IMR-90 (cell line): ENCODE measurements around the gene ALDH2. TPM values are rescaled to one million over a fixed set of nuclear protein-coding genes. Genes with fewer than 3 reads are reported as not detected.

Source experiments
- ATAC-seq: fragments of 200-7000 bp; cut with Tn5 transposase; 2 replicates; pipeline ENCODE4 v1.9.1; 2020; ENCODE audit warnings: low read depth, mild to moderate bottlenecking, moderate library complexity
- BruUV-seq: library from RNA; stranded (reverse); fragments of 400-500 nt; replicated peaks from 2 replicates; lab custom pipeline; 2021; lab: Mats Ljungman, UMichigan
- CTCF ChIA-PET: fragments of 300-600 bp; formaldehyde crosslinking; extraction: SDS; loops from one replicate; lab custom pipeline; 2021; ENCODE audit warnings: antibody characterized with exemption; lab: Yijun Ruan, JAX
- POLR2A ChIA-PET: fragments of 300-600 bp; sonication (Branson Sonifier 250); formaldehyde crosslinking; loops from one replicate; lab custom pipeline; 2022; ENCODE audit warnings: antibody characterized with exemption; ENCODE audit not compliant: unreplicated experiment; lab: Charles Lee
- DNase-seq: peaks from one replicate; pipeline ENCODE4 v3.0.0; 2013
- H2AFZ ChIP-seq: replicated peaks from 2 replicates; pipeline ENCODE3; 2013; ENCODE audit warnings: low read length, mild to moderate bottlenecking; ENCODE audit not compliant: poor library complexity
- H2AK5ac ChIP-seq: 2 replicates; pipeline ENCODE4 v1.6.1; 2013; ENCODE audit warnings: low read depth, low read length, inconsistent platforms
- H2AK9ac ChIP-seq: replicated peaks from 2 replicates; pipeline ENCODE3; 2013; ENCODE audit warnings: mild to moderate bottlenecking, low read depth, low read length, moderate library complexity; ENCODE audit not compliant: poor library complexity
- H2BK120ac ChIP-seq: 2 replicates; pipeline ENCODE4 v1.6.1; 2013; ENCODE audit warnings: low read depth, low read length, inconsistent platforms
- H2BK15ac ChIP-seq: 3 replicates; pipeline ENCODE4 v1.6.1; 2013; ENCODE audit warnings: low read depth, low read length, inconsistent platforms
- H2BK20ac ChIP-seq: 2 replicates; pipeline ENCODE4 v1.6.1; 2013; ENCODE audit warnings: low read depth, mild to moderate bottlenecking, inconsistent platforms, low read length, moderate library complexity
- H2BK5ac ChIP-seq: 2 replicates; pipeline ENCODE4 v1.6.1; 2013; ENCODE audit warnings: mild to moderate bottlenecking, low read depth, low read length, inconsistent platforms; ENCODE audit not compliant: poor library complexity, severe bottlenecking
- H3K14ac ChIP-seq: replicated peaks from 2 replicates; pipeline ENCODE4 v1.6.1; 2013; ENCODE audit warnings: low read depth, low read length, inconsistent platforms
- H3K18ac ChIP-seq: 2 replicates; pipeline ENCODE4 v1.6.1; 2013; ENCODE audit warnings: low read depth, low read length, control low read depth
- H3K23ac ChIP-seq: 2 replicates; pipeline ENCODE4 v1.6.1; 2013; ENCODE audit warnings: low read depth, low read length, inconsistent platforms
- H3K27ac ChIP-seq: 2 replicates; pipeline ENCODE4 v1.5.1; 2013; ENCODE audit warnings: mild to moderate bottlenecking, control low read depth, low read length; ENCODE audit not compliant: insufficient read depth
- H3K27me3 ChIP-seq: 2 replicates; pipeline ENCODE4 v1.6.1; 2013; ENCODE audit warnings: low read length; ENCODE audit not compliant: control insufficient read depth, insufficient read depth
- H3K36me3 ChIP-seq: 2 replicates; pipeline ENCODE4 v1.6.1; 2013; ENCODE audit warnings: low read length, mixed read lengths; ENCODE audit not compliant: control insufficient read depth, insufficient read depth
- H3K4ac ChIP-seq: 2 replicates; pipeline ENCODE4 v1.6.1; 2013; ENCODE audit warnings: low read depth, low read length, inconsistent platforms
- H3K4me1 ChIP-seq: 2 replicates; pipeline ENCODE4 v1.6.1; 2013; ENCODE audit warnings: low read length, mixed read lengths; ENCODE audit not compliant: control insufficient read depth, insufficient read depth
- H3K4me2 ChIP-seq: 2 replicates; pipeline ENCODE4 v1.6.1; 2013; ENCODE audit warnings: low read depth, mild to moderate bottlenecking, control low read depth, low read length, moderate library complexity
- H3K4me3 ChIP-seq: 2 replicates; pipeline ENCODE4 v1.5.1; 2013; ENCODE audit warnings: low read depth, mild to moderate bottlenecking, control low read depth, low read length, moderate library complexity; ENCODE audit not compliant: insufficient read depth
- H3K56ac ChIP-seq: 2 replicates; pipeline ENCODE4 v1.6.1; 2013; ENCODE audit warnings: low read length, inconsistent platforms; ENCODE audit not compliant: insufficient read depth; ENCODE audit errors: extremely low read depth
- H3K79me1 ChIP-seq, 2 experiments: 2 replicates each; pipeline ENCODE4 v1.6.1; 2013; ENCODE audit warnings: low read length in 2 of 2, inconsistent platforms in 1 of 2, low read depth in 1 of 2
- H3K9ac ChIP-seq: 2 replicates; pipeline ENCODE4 v1.6.1; 2013; ENCODE audit warnings: low read depth, low read length, control low read depth
- H3K9me1 ChIP-seq: 2 replicates; pipeline ENCODE4 v1.6.1; 2013; ENCODE audit warnings: low read length, inconsistent platforms; ENCODE audit not compliant: insufficient read depth
- H3K9me3 ChIP-seq: 2 replicates; pipeline ENCODE4 v1.6.1; 2013; ENCODE audit warnings: low read length; ENCODE audit not compliant: control insufficient read depth, insufficient read depth
- H4K20me1 ChIP-seq: 2 replicates; pipeline ENCODE4 v1.6.1; 2013; ENCODE audit warnings: low read length, inconsistent platforms; ENCODE audit not compliant: insufficient read depth
- H4K5ac ChIP-seq: 2 replicates; pipeline ENCODE4 v1.6.1; 2013; ENCODE audit warnings: mild to moderate bottlenecking, low read depth, low read length, control low read depth
- H4K8ac ChIP-seq, 2 experiments: 2 replicates each; pipeline ENCODE4 v1.6.1; 2013; ENCODE audit warnings: low read depth in 2 of 2, low read length in 2 of 2, control low read depth in 1 of 2, inconsistent platforms in 1 of 2
- H4K91ac ChIP-seq: 2 replicates; pipeline ENCODE4 v1.6.1; 2013; ENCODE audit warnings: low read depth, low read length, inconsistent platforms; ENCODE audit not compliant: insufficient read depth
- CEBPB ChIP-seq: IDR thresholded peaks from 2 replicates; pipeline ENCODE4 v1.6.1; 2012; ENCODE audit warnings: low read depth, low read length, improper control_type of control experiment
- CHD1 ChIP-seq: IDR thresholded peaks from 2 replicates; pipeline ENCODE4 v1.6.1; 2012; ENCODE audit warnings: low read depth, low read length, improper control_type of control experiment
- MAFK ChIP-seq: IDR thresholded peaks from 2 replicates; pipeline ENCODE4 v1.6.1; 2012; ENCODE audit warnings: low read depth, low read length, improper control_type of control experiment
- MXI1 ChIP-seq: IDR thresholded peaks from 2 replicates; pipeline ENCODE4 v1.6.1; 2012; ENCODE audit warnings: low read depth, mild to moderate bottlenecking, low read length, moderate library complexity, borderline replicate concordance
- NFE2L2 ChIP-seq: fragments of 150-350 bp; IDR thresholded peaks from 2 replicates; pipeline ENCODE4 v1.6.1; 2016; ENCODE audit warnings: low read depth, mild to moderate bottlenecking, low read length
- POLR2A ChIP-seq: IDR thresholded peaks from 2 replicates; pipeline ENCODE4 v1.6.1; 2012; ENCODE audit warnings: mild to moderate bottlenecking, low read depth, low read length
- WGBS, 2 experiments: methylation state at CpG; one replicate each; pipeline versions ENCODE4 v1.1.5 to v1.1.7; 2013; ENCODE audit warnings: missing lambda C conversion rate in 2 of 2; ENCODE audit not compliant: insufficient read length in 1 of 2; ENCODE audit errors: extremely low coverage in 2 of 2; 5-methylcytosine and 5-hydroxymethylcytosine counted together
- dilution Hi-C: fragments of 300-500 bp; cut with HindIII; formaldehyde crosslinking; loops from one replicate; pipeline ENCODE4 v1.14.3; 2018; ENCODE audit warnings: low sequenced_read_pairs; ENCODE audit not compliant: unreplicated experiment
- in situ Hi-C: fragments of 300-500 bp; cut with MboI; formaldehyde crosslinking; loops from 3 replicates; pipeline ENCODE4 v1.14.3; 2019; ENCODE audit warnings: low sequenced_read_pairs, inconsistent platforms, mixed read lengths
- intact Hi-C: fragments of 100-400 bp; cut with micrococcal nuclease; formaldehyde crosslinking; loops from 2 replicates; pipeline ENCODE4 v1.10.0; 2022
- polyA plus RNA-seq, 3 experiments: library from polyadenylated mRNA; depleted of rRNA; stranded (reverse); fragments of >200 nt; gene quantifications; 2 replicates each; pipeline ENCODE4 v1.2.3, GENCODE V29; 2012; ENCODE audit warnings: low replicate concordance in 1 of 3
- total RNA-seq: library from RNA; depleted of rRNA; stranded (reverse); fragments of >200 nt; gene quantifications from 2 replicates; pipeline ENCODE4 v1.2.3, GENCODE V29; 2012
- TF ChIP-seq, protein P1 (sequence below): conservative IDR thresholded peaks from 2 replicates; pipeline ENCODE4 v1.5.1; 2012; ENCODE audit warnings: mild to moderate bottlenecking, low read depth, low read length, improper control_type of control experiment
- TF ChIP-seq, protein P2 (sequence below): fragments of 150-350 bp; IDR thresholded peaks from 2 replicates; pipeline ENCODE4 v1.6.1; 2016; ENCODE audit warnings: low read depth, mild to moderate bottlenecking, low read length, moderate library complexity, borderline replicate concordance

The ALDH2 gene
- total and polyA plus RNA-seq, 2 of the 4 experiments (the other 2 are of a cell fraction), result 16.0 to 41.2 TPM

- H4K8ac ChIP-seq, result peak overlapping the region; percentile 61 to 78; a peak in 3 of 4 replicates
- ChIA-PET POLR2A (interaction anchor here (0.5 kb wide), 1 partner anchor 13 kb away, joined by 3 read pairs; no protein-coding TSS in a partner anchor), CTCF (no interaction called here)
- 0 out of 2 replicates have a peak overlapping the region, but pooled peaks have one; percentile 17 for H3K56ac ChIP-seq
- peak overlapping the region; percentile 8 for H3K4ac ChIP-seq
- no peaks in the 10 kb centered on the region for H3K9me3 ChIP-seq
- peak overlapping the region; percentile 71 for H3K14ac ChIP-seq
- H3K4me2 ChIP-seq, result peak overlapping the region; percentile 100
- TF ChIP-seq, protein P1, sequence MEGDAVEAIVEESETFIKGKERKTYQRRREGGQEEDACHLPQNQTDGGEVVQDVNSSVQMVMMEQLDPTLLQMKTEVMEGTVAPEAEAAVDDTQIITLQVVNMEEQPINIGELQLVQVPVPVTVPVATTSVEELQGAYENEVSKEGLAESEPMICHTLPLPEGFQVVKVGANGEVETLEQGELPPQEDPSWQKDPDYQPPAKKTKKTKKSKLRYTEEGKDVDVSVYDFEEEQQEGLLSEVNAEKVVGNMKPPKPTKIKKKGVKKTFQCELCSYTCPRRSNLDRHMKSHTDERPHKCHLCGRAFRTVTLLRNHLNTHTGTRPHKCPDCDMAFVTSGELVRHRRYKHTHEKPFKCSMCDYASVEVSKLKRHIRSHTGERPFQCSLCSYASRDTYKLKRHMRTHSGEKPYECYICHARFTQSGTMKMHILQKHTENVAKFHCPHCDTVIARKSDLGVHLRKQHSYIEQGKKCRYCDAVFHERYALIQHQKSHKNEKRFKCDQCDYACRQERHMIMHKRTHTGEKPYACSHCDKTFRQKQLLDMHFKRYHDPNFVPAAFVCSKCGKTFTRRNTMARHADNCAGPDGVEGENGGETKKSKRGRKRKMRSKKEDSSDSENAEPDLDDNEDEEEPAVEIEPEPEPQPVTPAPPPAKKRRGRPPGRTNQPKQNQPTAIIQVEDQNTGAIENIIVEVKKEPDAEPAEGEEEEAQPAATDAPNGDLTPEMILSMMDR, result no peak
- TF ChIP-seq CHD1 (no peak; the same call in 1 of the 2 replicates), MAFK (no peak), MXI1 (no peak; the same call in 1 of the 2 replicates), NFE2L2 (no peak), CEBPB (no peak), POLR2A (0 out of 2 replicates have a peak, but pooled peaks have one; percentile 16)
- TF ChIP-seq, protein P2, sequence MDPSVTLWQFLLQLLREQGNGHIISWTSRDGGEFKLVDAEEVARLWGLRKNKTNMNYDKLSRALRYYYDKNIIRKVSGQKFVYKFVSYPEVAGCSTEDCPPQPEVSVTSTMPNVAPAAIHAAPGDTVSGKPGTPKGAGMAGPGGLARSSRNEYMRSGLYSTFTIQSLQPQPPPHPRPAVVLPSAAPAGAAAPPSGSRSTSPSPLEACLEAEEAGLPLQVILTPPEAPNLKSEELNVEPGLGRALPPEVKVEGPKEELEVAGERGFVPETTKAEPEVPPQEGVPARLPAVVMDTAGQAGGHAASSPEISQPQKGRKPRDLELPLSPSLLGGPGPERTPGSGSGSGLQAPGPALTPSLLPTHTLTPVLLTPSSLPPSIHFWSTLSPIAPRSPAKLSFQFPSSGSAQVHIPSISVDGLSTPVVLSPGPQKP, result no peak
- peak overlapping the region; percentile 78 for H3K4me3 ChIP-seq
- peak overlapping the region; percentile 72; the same call in 1 of the 2 replicates for H2AK5ac ChIP-seq
- WGBS, 2 experiments, result 0% methylated on average over 15 of the region's 44 CpGs; no CpG with 5 or more reads in 1 of the 2 experiments
- H3K9me1 ChIP-seq, result peaks cover 4% of the 10 kb centered on the region
- H2BK5ac ChIP-seq, result peak overlapping the region; percentile 98
- H3K18ac ChIP-seq, result no peak overlapping the region
- H2AK9ac ChIP-seq, result peak overlapping the region; percentile 94
- peak overlapping the region; percentile 13 for H4K5ac ChIP-seq
- DNase-seq (no peak), ATAC-seq (peak; percentile 9; the same call in 1 of the 2 replicates)
- in situ Hi-C loops (no loop called here), dilution Hi-C loops (no loop called here), intact Hi-C loops (no loop called here)
- no peak overlapping the region for H2BK120ac ChIP-seq
- peak overlapping the region; percentile 95 for H3K27ac ChIP-seq
- peak overlapping the region; percentile 97 for H2AFZ ChIP-seq
- H2BK20ac ChIP-seq, result no peak overlapping the region
- no peaks in the 10 kb centered on the region for H3K4me1 ChIP-seq
- no peak overlapping the region for H2BK15ac ChIP-seq
- H3K79me1 ChIP-seq, result peaks cover 29 to 49% of the 10 kb centered on the region in 2 experiments
- H3K23ac ChIP-seq, result peak overlapping the region; percentile 82
- H4K20me1 ChIP-seq, result peaks cover 11% of the 10 kb centered on the region; the same call in 1 of the 2 replicates
- BruUV-seq, result no TSS peak
- H3K36me3 ChIP-seq, result peaks cover 6% of the 10 kb centered on the region; the same call in 1 of the 2 replicates
- H3K9ac ChIP-seq, result peak overlapping the region; percentile 85
- H3K27me3 ChIP-seq, result no peaks in the 10 kb centered on the region
- peak overlapping the region; percentile 39; the same call in 1 of the 2 replicates for H4K91ac ChIP-seq
Observed at GRCh38 chr12:111842556-111843396, 76.0 kb downstream of the ALDH2 start.
